Measurements from ENCODE around the gene RPUSD3.

Gene RPUSD3

GRCh38 chr3:9806688-9807589, 36.9 kb downstream of the RPUSD3 start:
- DNase-seq: no peak

- no peak for DNase-seq
These were observed 37.7 kb downstream of the RPUSD3 start for GRCh38 chr3:9806137-9806536.

- DNase-seq: no peak
These were observed 38.8 kb downstream of the RPUSD3 start for GRCh38 chr3:9804996-9805395.

- no peak for DNase-seq
These were observed 40.3 kb downstream of the RPUSD3 start for GRCh38 chr3:9803494-9803893.

GRCh38 chr3:9800529-9800928, 43.3 kb downstream of the RPUSD3 start:
- no peak for DNase-seq

GRCh38 chr3:9797196-9797945, 46.4 kb downstream of the RPUSD3 start:
- no peak for DNase-seq

GRCh38 chr3:9795207-9795606, 48.6 kb downstream of the RPUSD3 start:
- no peak for DNase-seq

- DNase-seq: no peak
These were observed 49.4 kb downstream of the RPUSD3 start for GRCh38 chr3:9794400-9794799.

GRCh38 chr3:9793161-9793781, 50.5 kb downstream of the RPUSD3 start:
- peak in 1 of 56 donors; percentile 44 for DNase-seq

- DNase-seq: peak; percentile 65 to 98 (median 92)
These were observed 51.2 kb downstream of the RPUSD3 start, which contains the start of the genes ARPC4 and TADA3 for GRCh38 chr3:9792405-9793160. Gene ARPC4 (plus strand): TSS chr3:9793082. CDS start chr3:9793122, 40 bp downstream. Gene TADA3 (minus strand): TSS chr3:9792473. CDS start chr3:9791466, 1,007 bp downstream.

- no peak for DNase-seq
These were observed 51.9 kb downstream of the RPUSD3 start for GRCh38 chr3:9791790-9792404.

GRCh38 chr3:9791127-9791526, 52.7 kb downstream of the RPUSD3 start:
- no peak for DNase-seq

All from nucleus accumbens (tissue), 56 donors.